Colon (tissue), 2 donors: Measurements from ENCODE around the gene PEX14.
"Not testable (repeated sequence)": the region's sequence is repeated elsewhere in the genome, so short reads cannot be mapped to it uniquely, and the experiment has no call there.

Source experiments
- FAIRE-seq: peaks from 2 replicates; lab custom pipeline; 2012; peaks lifted over from hg19 to GRCh38; lab: Jason Lieb, UNC
- donor health status: control.
- donor health status: control.

Gene PEX14

GRCh38 chr1:10474613-10475507 lies at the start of gene PEX14:
TSS of gene PEX14 (plus strand) at chr1:10474950. CDS start at chr1:10474967, 17 bp downstream.
- FAIRE-seq = no peak

DNA sequence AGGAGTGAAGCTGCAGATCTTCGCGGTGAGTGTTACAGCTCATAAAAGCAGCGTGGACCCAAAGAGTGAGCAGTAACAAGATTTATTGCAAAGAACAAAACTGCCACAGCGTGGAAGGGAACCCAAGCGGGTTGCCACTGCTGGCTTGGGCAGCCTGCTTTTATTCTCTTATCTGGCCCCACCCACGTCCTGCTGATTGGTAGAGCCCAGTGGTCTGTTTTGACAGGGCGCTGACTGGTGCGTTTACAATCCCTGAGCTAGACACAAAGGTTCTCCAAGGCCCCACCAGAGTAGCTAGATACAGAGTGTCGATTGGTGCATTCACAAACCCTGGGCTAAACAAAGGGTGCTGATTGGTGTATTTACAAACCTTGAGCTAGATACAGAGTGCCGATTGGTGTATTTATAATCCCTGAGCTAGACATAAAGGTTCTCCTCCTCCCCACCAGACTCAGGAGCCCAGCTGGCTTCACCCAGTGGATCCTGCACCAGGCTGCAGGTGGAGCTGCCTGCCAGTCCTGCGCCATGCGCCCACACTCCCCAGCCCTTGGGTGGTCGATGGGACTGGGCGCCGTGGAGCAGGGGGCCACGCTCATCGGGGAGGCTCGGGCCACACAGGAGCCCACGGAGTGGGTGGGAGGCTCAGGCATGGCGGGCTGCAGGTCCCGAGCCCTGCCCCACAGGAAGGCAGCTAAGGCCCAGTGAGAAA lies 48.8 kb upstream of the PEX14 start:
- not testable (repeated sequence) for FAIRE-seq

- not testable (repeated sequence) for FAIRE-seq
Measured at GRCh38 chr1:10426535-10426848, 48.3 kb upstream of the PEX14 start.

DNA sequence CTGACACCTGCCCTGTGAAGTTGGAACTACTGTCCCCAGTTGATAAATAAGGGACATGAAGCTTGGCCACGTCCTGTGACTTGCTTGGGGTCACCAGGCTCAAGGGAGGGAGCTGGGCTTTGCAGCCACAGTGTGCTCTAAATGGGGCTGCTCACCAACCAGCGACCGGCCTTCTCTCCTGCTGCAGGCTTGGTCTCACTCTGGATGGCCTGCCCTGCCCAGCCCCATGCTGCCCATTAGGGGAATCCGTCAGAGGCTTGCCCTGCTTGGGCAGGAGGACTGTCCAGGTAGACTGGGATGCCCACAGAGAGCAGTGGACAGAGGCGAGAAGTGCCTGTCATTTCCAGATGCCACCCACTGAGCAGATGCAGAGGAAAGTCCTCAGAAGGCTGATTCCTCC lies 45.8 kb upstream of the PEX14 start:
- FAIRE-seq = no peak

DNA sequence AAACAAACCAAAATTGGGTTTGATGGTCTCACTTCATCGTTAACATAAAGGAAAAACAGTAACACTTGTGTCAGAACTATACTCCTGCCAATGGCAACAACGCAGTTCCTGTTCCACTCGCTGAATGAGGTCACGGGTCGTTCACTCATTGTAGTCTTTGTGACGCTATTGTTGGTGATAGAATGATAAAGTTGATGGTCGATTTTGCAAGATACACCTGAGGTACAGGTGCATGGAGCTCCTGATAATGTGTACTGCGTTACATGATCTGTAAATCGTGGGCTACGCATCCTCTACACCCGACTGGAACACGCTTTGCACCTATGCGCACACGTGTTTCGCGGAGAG lies 44.9 kb upstream of the PEX14 start:
- no peak for FAIRE-seq

DNA sequence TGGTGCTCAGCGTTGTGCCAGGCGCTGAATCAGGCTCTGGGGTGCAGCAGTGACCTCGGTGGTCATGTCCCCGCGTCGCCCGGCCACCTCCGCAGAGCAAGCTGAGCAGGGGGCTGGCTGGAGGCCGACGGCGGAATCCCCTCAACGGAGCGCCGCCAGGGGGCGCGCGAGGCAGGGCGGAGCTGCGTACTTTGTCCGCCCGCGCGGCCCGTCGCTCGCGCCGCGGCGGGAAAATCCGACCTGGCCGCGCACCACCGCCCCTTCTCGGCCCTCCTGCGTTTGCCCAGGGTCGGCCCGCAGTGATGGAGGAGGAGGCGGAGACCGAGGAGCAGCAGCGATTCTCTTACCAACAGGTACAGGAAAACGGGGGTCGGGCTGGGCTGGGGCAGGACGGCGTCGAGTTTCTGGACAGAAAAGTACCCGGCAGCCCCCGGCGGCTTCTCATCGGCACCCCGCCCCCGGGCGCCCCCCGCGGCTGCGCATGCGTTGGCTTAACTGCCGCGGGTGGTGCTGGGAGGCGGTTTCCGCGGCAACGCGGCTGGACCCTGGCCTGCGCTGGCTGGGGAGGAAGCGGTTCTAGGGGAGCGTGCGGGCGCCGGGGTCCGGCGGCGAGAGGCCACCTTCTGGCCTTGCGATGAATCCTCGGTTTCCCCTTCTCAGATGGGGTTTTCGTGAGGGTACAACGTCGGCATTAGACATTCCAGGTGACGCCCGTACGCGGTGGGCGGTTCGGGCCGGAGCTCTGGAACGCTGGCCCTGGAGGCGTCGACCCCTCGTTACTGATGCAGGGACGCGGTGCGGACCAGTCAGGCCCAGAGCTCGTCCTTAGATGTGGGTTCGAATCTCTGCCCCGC lies 44.3 kb upstream of the PEX14 start, which contains the start of gene CENPS:
TSS of gene CENPS (plus strand) at position 218 of the 854 bp plus-strand sequence. CDS start at position 303, 85 bp downstream.
- no peak for FAIRE-seq

DNA sequence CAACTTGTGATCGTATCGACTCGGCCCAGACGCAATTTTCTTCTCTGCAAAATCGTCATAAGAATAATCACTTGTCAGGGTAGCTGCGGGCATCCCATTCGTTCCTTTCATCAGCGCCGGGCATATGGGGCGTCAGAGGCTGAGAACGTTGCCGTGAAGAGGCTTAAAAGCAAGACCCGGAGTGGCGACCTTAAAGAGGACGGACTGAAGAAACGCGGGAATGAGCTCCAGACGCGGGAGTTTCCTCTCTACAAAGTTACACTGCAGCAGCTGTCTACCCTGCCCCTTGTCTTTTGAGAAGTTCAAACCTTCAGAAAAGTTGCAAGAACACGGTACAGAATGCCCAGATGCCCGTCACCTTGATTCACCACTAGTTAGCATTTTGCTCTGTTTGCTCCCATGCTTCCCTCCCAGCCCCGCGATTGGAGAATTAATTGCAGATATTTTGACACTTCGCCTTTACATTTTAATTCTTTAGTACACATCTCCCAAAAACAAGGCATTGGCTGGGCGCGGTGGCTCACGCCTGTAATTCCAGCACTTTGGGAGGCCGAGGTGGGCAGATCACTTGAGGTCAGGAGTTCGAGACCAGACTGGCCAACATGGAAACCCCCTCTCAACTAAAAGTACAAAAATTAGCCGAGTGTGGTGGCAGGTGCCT lies 43.5 kb upstream of the PEX14 start:
- no peak for FAIRE-seq

DNA sequence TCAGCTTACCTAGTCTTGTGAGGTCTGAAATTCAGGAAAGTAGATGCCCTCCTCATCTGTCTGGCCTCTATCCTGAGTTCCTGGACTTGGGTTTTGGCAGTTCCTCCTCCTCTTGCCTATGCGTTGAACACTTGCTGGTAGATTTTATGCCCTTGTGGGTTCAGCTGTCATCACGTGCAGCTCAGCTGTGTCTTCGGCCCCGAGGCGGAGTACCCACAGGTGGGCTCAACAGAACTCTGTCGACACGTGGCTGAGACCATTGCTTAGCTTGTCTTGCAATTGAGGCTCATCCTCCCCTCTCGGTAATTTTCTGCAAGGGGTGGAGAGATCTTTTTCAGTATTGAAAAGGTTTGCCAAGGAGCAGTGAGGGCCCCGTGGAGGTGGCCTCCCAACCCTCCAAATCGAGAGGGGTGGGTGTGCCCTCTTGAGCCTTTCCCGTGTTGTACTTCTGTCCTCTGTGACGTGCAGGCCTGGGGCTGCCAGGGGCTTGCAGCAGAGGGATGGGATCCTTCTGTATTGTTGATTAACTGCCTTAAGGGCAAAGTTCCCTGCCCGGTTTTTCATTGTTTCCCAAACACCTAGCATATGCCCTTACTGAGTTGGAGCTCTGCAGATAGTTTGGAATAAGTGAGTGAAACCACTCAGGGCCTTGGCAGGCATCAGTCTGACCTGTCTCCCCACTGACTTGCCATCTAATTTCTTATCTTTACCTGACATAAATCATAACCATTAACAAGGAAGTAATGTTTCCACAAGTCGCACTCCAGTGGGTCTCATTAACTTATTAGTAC lies 41.6 kb upstream of the PEX14 start:
- no peak for FAIRE-seq

DNA sequence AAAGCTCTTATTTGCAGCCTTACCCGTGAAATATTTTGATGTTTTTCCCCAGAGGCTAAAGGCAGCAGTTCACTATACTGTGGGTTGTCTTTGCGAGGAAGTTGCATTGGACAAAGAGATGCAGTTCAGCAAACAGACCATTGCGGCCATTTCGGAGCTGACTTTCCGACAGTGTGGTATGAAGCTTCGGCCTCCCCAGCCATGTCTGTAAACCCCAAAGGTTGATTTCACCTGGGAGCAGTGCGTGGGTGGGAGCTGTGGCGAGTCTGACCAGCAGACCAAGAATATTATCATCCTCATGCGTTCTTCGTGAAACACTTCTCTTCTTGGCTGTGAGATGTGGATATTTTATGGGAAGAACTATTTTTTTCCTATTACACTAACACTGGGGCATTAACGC lies 41.0 kb upstream of the PEX14 start:
- FAIRE-seq = no peak

DNA sequence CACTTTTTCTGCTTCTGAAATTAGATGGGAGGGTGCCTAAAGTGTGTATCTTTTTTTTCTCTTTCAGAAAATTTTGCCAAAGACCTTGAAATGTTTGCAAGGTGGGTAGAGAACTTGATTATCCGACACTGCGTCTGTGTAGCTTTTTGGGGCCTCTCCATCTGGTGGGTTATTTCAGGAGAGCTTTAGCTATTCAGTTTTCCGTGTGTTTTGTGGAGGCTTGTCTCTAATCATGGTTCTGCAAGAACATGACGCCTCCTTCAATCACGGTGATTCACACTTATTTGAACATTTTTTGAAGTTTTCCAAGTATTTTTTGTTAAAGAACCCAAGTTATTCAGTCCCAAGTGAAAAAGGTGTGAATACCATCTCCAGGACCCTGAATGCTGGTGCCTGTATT lies 40.2 kb upstream of the PEX14 start:
- FAIRE-seq = no peak

- FAIRE-seq = no peak
Measured at GRCh38 chr1:10437052-10437451, 37.7 kb upstream of the PEX14 start.

DNA sequence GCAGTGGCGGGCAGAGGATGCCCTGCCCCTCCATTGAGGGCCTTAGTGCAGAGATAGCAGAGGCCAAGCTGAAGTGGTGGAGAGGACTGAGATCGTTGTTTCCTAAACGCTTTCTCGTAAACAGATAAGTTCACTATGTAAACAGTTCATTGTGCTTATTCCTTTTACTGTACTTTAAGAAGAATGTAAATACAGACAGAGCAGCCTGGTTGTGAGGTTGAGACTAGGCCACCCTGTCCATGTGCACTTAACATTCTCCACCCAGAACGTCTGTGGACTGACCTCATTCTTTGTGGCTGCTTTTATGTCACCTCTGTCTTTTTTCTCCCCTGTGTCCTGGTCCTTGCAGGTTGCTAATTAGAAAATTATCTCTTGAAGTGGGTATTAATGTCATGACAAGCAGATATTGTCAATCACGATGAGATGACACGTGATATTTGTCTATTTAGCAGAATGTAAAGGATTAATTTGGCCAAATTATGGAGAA lies 36.0 kb upstream of the PEX14 start:
- no peak for FAIRE-seq

GRCh38 chr1:10440305-10440704 lies 34.4 kb upstream of the PEX14 start:
- FAIRE-seq = no peak

GRCh38 chr1:10440794-10441193 lies 34.0 kb upstream of the PEX14 start:
- no peak for FAIRE-seq

DNA sequence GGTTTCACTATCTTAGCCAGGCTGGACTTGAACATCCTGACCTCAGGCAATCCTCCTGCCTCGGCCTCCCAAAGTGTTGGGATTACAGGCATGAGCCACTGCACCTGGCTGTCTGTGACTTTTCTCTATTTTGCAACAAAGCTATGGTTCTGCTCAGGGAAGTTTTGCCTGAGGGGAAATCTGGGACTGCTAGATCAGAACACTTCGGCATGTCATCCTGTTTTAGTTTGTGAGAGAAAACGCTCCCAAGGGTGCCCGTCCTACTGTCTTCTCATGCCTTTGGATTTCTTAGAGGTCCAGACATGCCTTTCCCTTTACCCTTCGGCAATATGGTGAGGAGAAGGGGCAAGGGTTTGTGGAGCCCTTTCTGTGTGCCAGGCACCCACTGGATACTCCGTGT lies 30.5 kb upstream of the PEX14 start:
- no peak for FAIRE-seq

DNA sequence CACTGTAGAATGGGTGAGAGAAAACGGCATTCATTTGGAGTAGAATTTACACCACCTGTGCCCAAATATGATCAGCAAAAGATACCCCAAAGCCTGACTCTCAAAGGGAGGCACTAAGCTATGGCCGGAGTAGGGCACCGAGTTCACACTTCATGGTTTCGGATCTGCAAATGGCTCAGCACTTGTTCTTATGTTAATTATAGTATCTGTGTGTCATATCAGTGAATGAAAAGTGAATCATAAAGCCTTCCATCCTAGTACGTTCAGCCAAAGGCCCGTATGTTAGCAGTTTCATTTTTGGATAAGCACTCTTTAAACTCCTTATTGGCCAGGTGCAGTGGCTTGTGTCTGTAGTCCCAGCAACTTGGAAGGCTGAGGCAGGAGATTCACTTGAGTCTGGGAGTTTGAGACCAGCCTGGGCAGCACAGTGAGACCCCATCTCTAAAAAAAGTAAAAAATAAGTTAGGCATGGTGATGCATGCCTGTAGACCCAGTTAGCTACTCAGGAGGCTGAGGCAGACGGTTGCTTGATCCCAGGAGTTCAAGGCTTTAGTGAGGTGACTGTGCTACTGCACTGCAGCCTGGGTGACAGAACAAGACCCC lies 29.9 kb upstream of the PEX14 start:
- FAIRE-seq = no peak

DNA sequence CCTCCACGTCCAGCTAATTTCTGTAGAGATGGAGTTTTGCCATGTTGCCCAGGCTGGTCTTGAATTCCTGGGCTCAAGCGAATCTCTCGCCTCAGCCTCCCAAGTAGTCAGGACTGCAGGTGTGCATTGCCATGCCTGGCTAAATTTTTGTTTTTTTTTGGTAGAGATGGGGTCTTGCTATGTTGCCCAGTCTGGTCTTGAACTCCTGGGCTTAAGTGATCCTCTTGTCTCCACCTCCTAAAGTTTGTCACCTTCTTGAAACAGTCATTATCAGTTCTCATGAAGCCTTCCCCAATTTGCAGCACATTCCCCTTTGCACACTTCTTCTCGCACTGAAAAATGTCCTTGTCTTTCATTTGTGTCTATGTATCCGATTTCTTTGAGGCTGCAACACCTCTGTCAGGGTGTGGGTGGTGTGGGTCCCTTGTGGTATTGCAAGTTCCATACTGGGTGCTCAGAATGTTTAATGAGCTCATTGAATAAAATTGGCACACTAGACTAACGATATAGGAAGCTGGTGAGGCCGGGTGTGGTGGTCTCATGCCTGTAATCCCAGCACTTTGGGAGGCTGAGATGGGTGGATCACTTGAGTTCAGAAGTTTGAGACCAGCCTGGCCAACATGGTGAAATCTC lies 27.8 kb upstream of the PEX14 start:
- FAIRE-seq = no peak

- no peak for FAIRE-seq
Measured at GRCh38 chr1:10449751-10450150, 25.0 kb upstream of the PEX14 start, which contains the start of gene CORT. TSS of gene CORT (plus strand) at chr1:10450031. CDS start at chr1:10450224, 193 bp downstream.

- FAIRE-seq = no peak
Measured at GRCh38 chr1:10450156-10450814, 24.5 kb upstream of the PEX14 start.

DNA sequence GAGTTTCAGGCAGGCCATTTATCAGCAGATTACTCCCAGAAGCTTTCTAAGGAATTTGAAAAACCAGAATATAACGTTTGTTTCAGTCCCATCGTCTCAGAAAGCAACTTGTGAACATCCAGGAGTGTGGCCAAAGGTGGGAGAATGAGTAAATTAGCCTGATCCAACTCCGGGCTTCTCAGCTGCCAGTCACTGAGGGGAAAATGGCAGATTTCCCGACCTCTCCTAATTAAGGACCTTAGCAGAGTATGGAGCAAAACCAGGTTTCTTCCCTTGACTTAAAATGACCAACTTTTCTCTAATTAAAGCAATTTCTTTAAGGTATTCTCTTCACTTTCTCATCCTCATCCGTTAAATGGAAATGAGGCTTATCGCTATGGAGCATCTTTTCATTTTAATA lies 23.9 kb upstream of the PEX14 start:
- FAIRE-seq = no peak
